Fibroblast of lung (primary cell): ENCODE measurements around the gene ZAR1. TPM values are rescaled to one million over a fixed set of nuclear protein-coding genes. Genes with fewer than 3 reads are reported as not detected.
"Not testable (repeated sequence)": the region's sequence is repeated elsewhere in the genome, so short reads cannot be mapped to it uniquely, and the experiment has no call there.

ENCODE experiments used
- DNase-seq, 2 donors: peaks; one replicate each; pipeline versions ENCODE4 v3.0.0 to v3.0.0-alpha.2; 2010; ENCODE audit warnings: low read depth in 2 of 2
- H2AFZ ChIP-seq: 2 replicates; pipeline ENCODE4 v1.5.1; 2012; ENCODE audit warnings: low read length, control low read depth, inconsistent platforms
- H3K27ac ChIP-seq: 2 replicates; pipeline ENCODE4 v1.5.1; 2011; ENCODE audit warnings: low read length, control low read depth; ENCODE audit not compliant: insufficient read depth
- H3K27me3 ChIP-seq: 2 replicates; pipeline ENCODE4 v1.5.1; 2011; ENCODE audit warnings: mild to moderate bottlenecking, low read length; ENCODE audit not compliant: control insufficient read depth, insufficient read depth
- H3K36me3 ChIP-seq: 2 replicates; pipeline ENCODE4 v1.5.1; 2011; ENCODE audit warnings: low read length; ENCODE audit not compliant: control insufficient read depth, insufficient read depth
- H3K4me1 ChIP-seq: 2 replicates; pipeline ENCODE4 v1.5.1; 2011; ENCODE audit warnings: low read length; ENCODE audit not compliant: control insufficient read depth, insufficient read depth; ENCODE audit errors: extremely low read depth
- H3K4me2 ChIP-seq: 2 replicates; pipeline ENCODE4 v1.5.1; 2011; ENCODE audit warnings: low read length, control low read depth; ENCODE audit not compliant: insufficient read depth; ENCODE audit errors: extremely low read depth
- H3K4me3 ChIP-seq, 4 experiments: fragments of 200-600 bp in 1 of 4; sonication (generic) in 1 of 4; replicated peaks in 1 of 4; 2 replicates each; pipeline ENCODE4 v1.5.1; 2011 to 2016; ENCODE audit warnings: low read length in 4 of 4, low read depth in 3 of 4, mild to moderate bottlenecking in 3 of 4, control low read depth in 2 of 4, inconsistent platforms in 1 of 4, mixed read lengths in 1 of 4; ENCODE audit not compliant: insufficient read depth in 1 of 4; ENCODE audit errors: control extremely low read depth in 1 of 4
- H3K79me2 ChIP-seq: 2 replicates; pipeline ENCODE4 v1.5.1; 2012; ENCODE audit warnings: mild to moderate bottlenecking, low read length, inconsistent platforms; ENCODE audit not compliant: control insufficient read depth, insufficient read depth
- H3K9ac ChIP-seq: 2 replicates; pipeline ENCODE4 v1.5.1; 2011; ENCODE audit warnings: mild to moderate bottlenecking, low read length, control low read depth; ENCODE audit not compliant: insufficient read depth
- H3K9me3 ChIP-seq: 2 replicates; pipeline ENCODE4 v1.5.1; 2012; ENCODE audit warnings: low read depth, low read length; ENCODE audit not compliant: control insufficient read depth, insufficient read depth
- H4K20me1 ChIP-seq: 2 replicates; pipeline ENCODE4 v1.5.1; 2011; ENCODE audit warnings: low read length; ENCODE audit not compliant: control insufficient read depth, insufficient read depth; ENCODE audit errors: extremely low read depth
- EZH2 ChIP-seq: IDR thresholded peaks from 2 replicates; pipeline ENCODE4 v1.5.1; 2012; ENCODE audit warnings: low read length, control low read depth, mild to moderate bottlenecking; ENCODE audit errors: missing control alignments
- polyA plus RNA-seq, 2 donors: library from polyadenylated mRNA; depleted of rRNA in 1 of 2; stranded (reverse) in 1 of 2; unstranded in 1 of 2; fragments of >200 nt; gene quantifications; 2 replicates each; pipeline ENCODE4 v1.2.1, GENCODE V29; 2011 to 2012; ENCODE audit warnings: missing spikeins in 1 of 2
- total RNA-seq: library from RNA; depleted of rRNA; stranded (reverse); fragments of >200 nt; gene quantifications from 2 replicates; pipeline ENCODE4 v1.2.1, GENCODE V29; 2014
- TF ChIP-seq, protein P1 (sequence below), 2 donors: IDR thresholded peaks in 1 of 2; conservative IDR thresholded peaks in 1 of 2; 1 replicate in 1 of 2; 2 replicates in 1 of 2; pipeline ENCODE4 v1.5.1; 2011 to 2012; ENCODE audit warnings: low read length in 2 of 2, control low read depth in 1 of 2, inconsistent platforms in 1 of 2, low read depth in 1 of 2, mild to moderate bottlenecking in 1 of 2

ZAR1 gene
- total and polyA plus RNA-seq, 2 donors (not counting 1 experiment from before 2014, with no cell fraction given): not detected

DNA sequence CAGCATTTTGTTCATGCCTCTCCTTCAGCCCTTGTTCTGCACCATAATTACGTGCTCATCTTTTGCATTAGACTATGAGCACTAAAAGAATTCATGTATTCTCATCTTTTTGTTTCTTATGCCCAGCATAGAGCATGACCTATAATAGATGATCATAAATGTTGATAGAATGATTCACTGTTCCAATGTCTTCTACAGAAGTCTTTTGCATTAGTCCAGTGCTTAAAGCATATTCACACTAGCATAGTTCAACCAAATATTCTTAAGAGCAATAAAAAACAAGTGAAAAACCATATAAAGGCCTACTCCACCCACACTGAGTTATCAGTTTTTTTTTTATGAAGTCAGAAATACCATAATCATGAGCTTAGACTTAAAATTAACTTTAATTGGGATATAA lies 43.4 kb upstream of the ZAR1 start:
- Histone ChIP-seq H3K27me3 (no peaks in the 10 kb centered on the region), H3K4me2 (no peak overlapping the region), H3K9me3 (no peaks in the 10 kb centered on the region), H3K4me3 (no peak overlapping the region), H3K36me3 (no peaks in the 10 kb centered on the region), H2AFZ (no peak overlapping the region), H3K79me2 (no peaks in the 10 kb centered on the region), H3K27ac (no peak overlapping the region), H3K4me1 (no peaks in the 10 kb centered on the region), H4K20me1 (no peaks in the 10 kb centered on the region), H3K9ac (no peak overlapping the region)
- TF ChIP-seq, protein P1, sequence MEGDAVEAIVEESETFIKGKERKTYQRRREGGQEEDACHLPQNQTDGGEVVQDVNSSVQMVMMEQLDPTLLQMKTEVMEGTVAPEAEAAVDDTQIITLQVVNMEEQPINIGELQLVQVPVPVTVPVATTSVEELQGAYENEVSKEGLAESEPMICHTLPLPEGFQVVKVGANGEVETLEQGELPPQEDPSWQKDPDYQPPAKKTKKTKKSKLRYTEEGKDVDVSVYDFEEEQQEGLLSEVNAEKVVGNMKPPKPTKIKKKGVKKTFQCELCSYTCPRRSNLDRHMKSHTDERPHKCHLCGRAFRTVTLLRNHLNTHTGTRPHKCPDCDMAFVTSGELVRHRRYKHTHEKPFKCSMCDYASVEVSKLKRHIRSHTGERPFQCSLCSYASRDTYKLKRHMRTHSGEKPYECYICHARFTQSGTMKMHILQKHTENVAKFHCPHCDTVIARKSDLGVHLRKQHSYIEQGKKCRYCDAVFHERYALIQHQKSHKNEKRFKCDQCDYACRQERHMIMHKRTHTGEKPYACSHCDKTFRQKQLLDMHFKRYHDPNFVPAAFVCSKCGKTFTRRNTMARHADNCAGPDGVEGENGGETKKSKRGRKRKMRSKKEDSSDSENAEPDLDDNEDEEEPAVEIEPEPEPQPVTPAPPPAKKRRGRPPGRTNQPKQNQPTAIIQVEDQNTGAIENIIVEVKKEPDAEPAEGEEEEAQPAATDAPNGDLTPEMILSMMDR (conservative IDR thresholded peaks at IDR 0.05 in 1 of 2, IDR thresholded peaks at IDR 0.05 in 1 of 2; ENCODE audit: low read depth in 1 of 2, low read length in 2 of 2): no peak
- TF ChIP-seq EZH2: no peak
- DNase-seq: no peak

DNA sequence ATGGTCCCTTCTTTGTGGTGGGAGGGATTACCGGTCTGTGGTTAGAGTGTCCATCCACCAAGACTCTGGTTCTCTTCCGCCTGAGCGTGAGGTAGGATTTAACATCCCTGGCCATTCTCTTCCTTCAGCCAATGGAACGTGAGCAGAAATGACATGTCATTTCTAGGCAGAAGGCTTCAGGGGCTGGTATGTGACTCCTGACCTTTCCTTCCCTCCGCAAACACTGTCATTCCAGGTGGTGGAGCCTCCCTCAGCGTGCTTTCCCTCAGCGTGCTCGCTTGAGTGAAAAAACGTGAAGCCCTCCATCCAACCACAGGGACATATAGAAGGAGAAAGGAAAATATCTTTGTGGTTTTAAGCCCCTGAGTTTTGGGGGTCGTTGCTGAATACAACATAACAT lies 40.9 kb upstream of the ZAR1 start:
- no peak for TF ChIP-seq EZH2
- TF ChIP-seq, protein P1 (conservative IDR thresholded peaks at IDR 0.05 in 1 of 2, IDR thresholded peaks at IDR 0.05 in 1 of 2; ENCODE audit: low read depth in 1 of 2, low read length in 2 of 2): no peak
- no peaks in the 10 kb centered on the region for H3K27me3 ChIP-seq
- H2AFZ ChIP-seq: no peak overlapping the region
- no peaks in the 10 kb centered on the region for H3K4me1 ChIP-seq
- no peaks in the 10 kb centered on the region for H3K36me3 ChIP-seq
- H3K9me3 ChIP-seq: no peaks in the 10 kb centered on the region
- H3K27ac ChIP-seq: no peak overlapping the region
- no peak overlapping the region for H3K9ac ChIP-seq
- H3K4me2 ChIP-seq: no peak overlapping the region
- no peaks in the 10 kb centered on the region for H4K20me1 ChIP-seq
- DNase-seq: no peak
- no peak overlapping the region for H3K4me3 ChIP-seq
- no peaks in the 10 kb centered on the region for H3K79me2 ChIP-seq

DNA sequence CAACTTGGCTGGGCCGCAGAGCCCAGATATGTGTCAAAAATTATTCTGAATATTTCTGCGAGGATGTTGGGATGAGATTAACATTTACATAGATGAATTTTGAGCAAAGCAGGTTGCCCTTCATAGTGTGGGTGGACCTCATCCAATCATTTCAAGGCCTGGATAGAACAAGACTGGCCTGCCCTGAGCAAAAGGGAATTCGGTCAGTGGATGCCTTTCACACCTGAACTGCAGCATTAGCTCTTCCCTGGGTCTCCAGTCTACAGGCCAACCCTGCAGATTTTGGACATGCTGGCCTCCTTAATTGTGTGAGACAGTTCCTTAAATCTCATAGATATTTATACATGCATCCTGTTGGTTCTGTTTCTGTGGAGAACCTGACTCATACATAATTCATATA lies 39.3 kb upstream of the ZAR1 start:
- no peaks in the 10 kb centered on the region for H3K79me2 ChIP-seq
- no peaks in the 10 kb centered on the region for H3K27me3 ChIP-seq
- H3K36me3 ChIP-seq: no peaks in the 10 kb centered on the region
- no peaks in the 10 kb centered on the region for H3K4me1 ChIP-seq
- H3K4me3 ChIP-seq: no peak overlapping the region
- H3K4me2 ChIP-seq: no peak overlapping the region
- H4K20me1 ChIP-seq: no peaks in the 10 kb centered on the region
- no peak overlapping the region for H3K27ac ChIP-seq
- H2AFZ ChIP-seq: no peak overlapping the region
- no peaks in the 10 kb centered on the region for H3K9me3 ChIP-seq
- no peak overlapping the region for H3K9ac ChIP-seq
- TF ChIP-seq, protein P1 (conservative IDR thresholded peaks at IDR 0.05 in 1 of 2, IDR thresholded peaks at IDR 0.05 in 1 of 2; ENCODE audit: low read depth in 1 of 2, low read length in 2 of 2): no peak
- no peak for DNase-seq

DNA sequence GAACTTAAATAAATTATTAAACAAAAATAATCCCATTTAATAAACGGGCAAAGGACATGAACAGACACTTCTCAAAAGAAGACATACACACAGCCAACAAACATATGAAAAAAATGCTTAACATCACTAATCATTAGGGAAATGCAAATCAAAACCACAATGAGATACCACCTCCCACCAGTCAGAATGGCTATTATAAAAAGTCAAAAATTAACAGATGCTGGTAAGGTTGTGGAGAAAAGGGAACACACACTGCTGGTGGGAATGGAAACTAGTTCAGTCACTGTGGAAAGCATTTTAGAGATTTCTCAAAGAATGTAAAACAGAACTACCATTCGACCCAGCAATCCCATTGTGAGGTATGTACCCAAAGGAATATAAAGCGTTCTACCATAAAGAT lies 38.4 kb upstream of the ZAR1 start:
- H3K27ac ChIP-seq, H2AFZ ChIP-seq, DNase-seq: not testable (repeated sequence)

More for the DNA sequence above, 38.4 kb upstream of the ZAR1 start:
- not testable (repeated sequence) for H3K4me3 ChIP-seq, H3K9ac ChIP-seq, H3K9me3 ChIP-seq, H3K36me3 ChIP-seq, H3K79me2 ChIP-seq, H4K20me1 ChIP-seq, H3K4me2 ChIP-seq, H3K4me1 ChIP-seq, H3K27me3 ChIP-seq
